ENCODE data around the gene PGD. TPM values are rescaled to one million over a fixed set of nuclear protein-coding genes. Genes with fewer than 3 reads are reported as not detected.
A peak's percentile ranks its signal among the peaks of the same experiment; 100 is the strongest.

Gene PGD
- total and polyA plus RNA-seq, 10 donors: 40.8 to 381 (median 124) TPM

DNA sequence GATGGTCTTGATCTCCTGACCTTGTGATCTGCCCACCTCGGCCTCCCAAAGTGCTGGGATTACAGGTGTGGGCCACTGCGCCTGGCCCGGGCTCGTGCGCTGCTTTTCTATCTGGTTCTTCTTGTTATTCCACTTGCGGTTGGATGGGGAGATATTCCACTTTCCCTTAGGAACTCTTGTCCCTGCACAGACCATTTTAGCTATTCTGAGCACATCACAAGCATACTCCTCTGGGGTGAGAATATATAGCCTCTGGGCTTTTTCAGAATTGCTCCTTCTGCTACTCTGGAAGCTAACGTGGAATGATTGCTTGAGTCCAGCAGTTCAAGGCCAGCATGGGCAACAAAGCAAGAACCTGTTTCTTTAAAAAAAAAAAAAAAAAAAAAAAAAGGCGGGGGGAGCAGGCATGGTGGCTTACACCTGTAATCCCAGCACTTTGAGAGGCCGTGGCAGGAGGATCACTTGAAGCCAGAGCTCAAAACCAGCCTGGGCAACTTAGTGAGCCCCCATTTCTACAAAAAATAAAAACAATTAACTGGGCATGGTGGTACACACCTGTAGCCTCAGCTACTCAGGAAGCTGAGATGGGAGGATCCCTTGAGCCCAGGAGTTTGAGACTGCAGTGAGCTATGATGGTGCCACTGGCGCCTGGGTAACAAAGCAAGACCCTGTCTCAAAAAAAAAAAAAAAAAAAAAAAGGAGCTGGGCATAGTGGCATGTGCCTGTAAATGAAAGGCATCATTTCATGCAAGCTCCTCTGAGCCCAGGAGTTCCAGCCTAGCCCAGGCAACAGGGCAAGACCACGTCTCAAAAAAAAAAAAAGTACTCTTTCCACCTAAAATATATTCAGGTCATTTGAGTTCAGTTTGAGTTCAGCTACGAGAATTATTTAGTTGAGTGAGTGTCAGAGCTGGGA is 11.8 kb upstream of the PGD start:
- Histone ChIP-seq H3K9me3 (no peaks in the 10 kb centered on the region), H3K27me3 (replicated peaks in 1 of 7) (no peaks in the 10 kb centered on the region), H3K4me1 (peaks cover 3 to 44% (median 18%) of the 10 kb centered on the region in 6 donors), H3K4me3 (peak overlapping the region in 1 of 8 donors; percentile 34), H3K27ac (peak overlapping the region; percentile 11 to 89 (median 78)), H3K36me3 (peaks cover 0 to 17% (median 0%) of the 10 kb centered on the region in 6 donors)
- no peak for DNase-seq
- WGBS, 5 donors: 82 to 92% (median 88%) methylated on average over 12 of the region's 12 CpGs
- intact Hi-C loops (cut with DNase I; ENCODE audit: low total_unique reads): no loop called here
- TF ChIP-seq POLR2AphosphoS5 (IDR thresholded peaks at IDR 0.05): no peak
- TF ChIP-seq POLR2A (IDR thresholded peaks at IDR 0.05): no peak
- TF ChIP-seq, protein P1, sequence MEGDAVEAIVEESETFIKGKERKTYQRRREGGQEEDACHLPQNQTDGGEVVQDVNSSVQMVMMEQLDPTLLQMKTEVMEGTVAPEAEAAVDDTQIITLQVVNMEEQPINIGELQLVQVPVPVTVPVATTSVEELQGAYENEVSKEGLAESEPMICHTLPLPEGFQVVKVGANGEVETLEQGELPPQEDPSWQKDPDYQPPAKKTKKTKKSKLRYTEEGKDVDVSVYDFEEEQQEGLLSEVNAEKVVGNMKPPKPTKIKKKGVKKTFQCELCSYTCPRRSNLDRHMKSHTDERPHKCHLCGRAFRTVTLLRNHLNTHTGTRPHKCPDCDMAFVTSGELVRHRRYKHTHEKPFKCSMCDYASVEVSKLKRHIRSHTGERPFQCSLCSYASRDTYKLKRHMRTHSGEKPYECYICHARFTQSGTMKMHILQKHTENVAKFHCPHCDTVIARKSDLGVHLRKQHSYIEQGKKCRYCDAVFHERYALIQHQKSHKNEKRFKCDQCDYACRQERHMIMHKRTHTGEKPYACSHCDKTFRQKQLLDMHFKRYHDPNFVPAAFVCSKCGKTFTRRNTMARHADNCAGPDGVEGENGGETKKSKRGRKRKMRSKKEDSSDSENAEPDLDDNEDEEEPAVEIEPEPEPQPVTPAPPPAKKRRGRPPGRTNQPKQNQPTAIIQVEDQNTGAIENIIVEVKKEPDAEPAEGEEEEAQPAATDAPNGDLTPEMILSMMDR (IDR thresholded peaks at IDR 0.05 in 8 of 11, conservative IDR thresholded peaks at IDR 0.05 in 3 of 11): no peak

DNA sequence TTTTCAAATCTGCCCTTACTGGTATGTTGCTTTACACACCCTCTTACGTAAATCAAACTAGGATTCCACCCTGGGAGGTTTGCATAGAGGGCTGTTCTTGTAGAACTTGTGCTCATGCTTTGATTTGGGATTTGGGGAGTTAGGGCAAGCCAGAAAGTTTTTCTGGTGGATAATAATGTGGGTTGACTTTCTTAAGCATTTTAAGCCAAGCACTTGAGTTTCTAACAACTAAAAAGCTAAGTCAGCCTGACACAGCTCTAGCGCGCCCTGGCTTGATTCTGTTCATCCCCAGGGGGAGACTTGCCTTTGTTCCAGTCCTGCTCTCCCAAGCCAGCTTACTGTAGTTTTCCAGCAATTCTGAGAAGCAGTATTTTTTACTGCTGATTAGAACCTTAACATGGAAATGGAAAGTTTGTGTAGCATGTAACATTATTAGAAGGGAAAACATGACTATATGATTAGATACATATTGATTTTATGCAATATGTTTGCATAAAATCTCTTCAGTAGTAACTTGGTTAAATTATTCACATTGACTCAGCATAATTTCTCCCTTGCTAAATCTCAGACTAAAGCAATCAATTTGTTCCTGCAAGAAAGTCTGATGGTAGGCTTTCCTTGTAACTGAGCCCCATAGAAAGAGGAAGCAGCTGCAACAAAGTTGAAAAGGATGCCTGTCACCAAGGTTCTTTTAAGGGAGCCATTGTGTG is 11.0 kb upstream of the PGD start:
- WGBS, 5 donors: 43 to 49% (median 46%) methylated on average over 3 of the region's 3 CpGs
- DNase-seq: no peak
- intact Hi-C loops (cut with DNase I; ENCODE audit: low total_unique reads): no loop called here
- Histone ChIP-seq H3K27me3 (replicated peaks in 1 of 7) (no peaks in the 10 kb centered on the region), H3K36me3 (peaks cover 0 to 9% (median 0%) of the 10 kb centered on the region in 6 donors), H3K4me3 (peak overlapping the region in 2 of 8 donors; percentile 9 to 34), H3K27ac (peak overlapping the region; percentile 11 to 89 (median 78)), H3K4me1 (peaks cover 3 to 44% (median 18%) of the 10 kb centered on the region in 6 donors), H3K9me3 (no peaks in the 10 kb centered on the region)
- no peak for TF ChIP-seq POLR2AphosphoS5 (IDR thresholded peaks at IDR 0.05)
- TF ChIP-seq, protein P1 (IDR thresholded peaks at IDR 0.05 in 8 of 11, conservative IDR thresholded peaks at IDR 0.05 in 3 of 11): no peak
- TF ChIP-seq POLR2A (IDR thresholded peaks at IDR 0.05): no peak

DNA sequence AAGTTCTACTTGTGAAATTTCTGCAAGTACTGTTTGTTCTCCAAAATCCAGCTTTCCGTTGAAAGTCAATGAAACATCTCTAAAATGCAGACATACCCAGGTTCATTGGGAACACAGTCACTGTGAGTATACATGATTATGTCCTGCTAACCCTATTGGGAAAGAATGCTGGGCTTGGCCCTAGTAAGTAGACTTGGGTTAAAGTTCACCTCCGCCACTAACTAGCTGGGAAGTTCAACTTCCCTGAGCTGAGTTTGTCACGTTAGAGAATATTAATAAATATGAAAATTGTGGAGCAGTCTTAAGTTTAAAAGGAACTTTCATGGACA is 10.5 kb upstream of the PGD start:
- Histone ChIP-seq H3K4me1 (peaks cover 3 to 44% (median 18%) of the 10 kb centered on the region in 6 donors), H3K36me3 (peaks cover 0 to 8% (median 0%) of the 10 kb centered on the region in 6 donors), H3K9me3 (no peaks in the 10 kb centered on the region), H3K27ac (peak overlapping the region in 7 of 8 donors; percentile 69 to 89 (median 79)), H3K27me3 (replicated peaks in 1 of 7) (no peaks in the 10 kb centered on the region), H3K4me3 (peak overlapping the region in 2 of 8 donors; percentile 9 to 34)
- intact Hi-C loops (cut with DNase I; ENCODE audit: low total_unique reads): no loop called here
- 37 to 54% (median 43%) methylated on average over 3 of the region's 3 CpGs for WGBS, 5 donors
- TF ChIP-seq, protein P1 (IDR thresholded peaks at IDR 0.05 in 8 of 11, conservative IDR thresholded peaks at IDR 0.05 in 3 of 11): no peak
- TF ChIP-seq POLR2A (IDR thresholded peaks at IDR 0.05): no peak
- TF ChIP-seq POLR2AphosphoS5 (IDR thresholded peaks at IDR 0.05): no peak
- DNase-seq: no peak
